ENCODE measurements around the gene RFX7.
A peak's percentile ranks its signal among the peaks of the same experiment; 100 is the strongest.

The RFX7 gene

DNA sequence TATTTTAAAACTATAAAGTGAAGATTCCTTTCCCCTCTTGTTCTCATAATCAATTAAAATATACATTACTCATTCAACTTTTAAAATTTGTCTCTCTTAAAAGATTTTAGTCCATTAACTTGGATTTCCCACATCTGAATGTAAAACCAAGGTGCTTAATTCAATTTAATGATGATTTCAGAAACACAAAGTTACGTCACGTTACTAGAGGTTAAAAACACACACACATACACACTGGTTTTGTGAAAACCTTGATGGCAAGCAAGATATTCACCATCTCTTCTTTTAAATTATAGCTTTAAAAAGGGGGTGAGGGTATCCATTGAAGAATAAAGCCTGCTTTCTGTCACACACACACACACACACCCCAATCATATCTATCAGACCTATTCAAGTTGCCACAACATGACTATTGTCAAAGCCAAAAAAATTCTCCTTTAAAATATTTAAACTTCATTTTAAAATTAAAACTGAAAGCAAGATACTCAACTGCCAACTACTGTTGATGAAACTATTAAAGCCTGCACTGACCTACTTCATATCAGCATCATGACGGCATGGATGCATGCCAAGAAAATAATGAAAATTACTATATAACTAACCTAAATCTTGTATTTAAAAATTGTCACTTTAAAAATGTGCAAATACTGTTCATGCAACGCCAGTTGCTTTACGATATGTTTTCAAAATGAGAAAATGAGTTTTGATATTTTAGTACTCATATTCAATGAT, 2.1 kb downstream of the RFX7 start:
- Histone ChIP-seq H3K4me3 (ENCODE audit: low read length) (peak overlapping the region; percentile 72), H3K9ac (ENCODE audit: low read depth, low read length) (peak overlapping the region; percentile 66), H3K36me3 (ENCODE audit: insufficient read depth, low read length) (no peaks in the 10 kb centered on the region), H3K9me3 (replicated peaks; ENCODE audit: low read length) (no peaks in the 10 kb centered on the region), H3K4me2 (ENCODE audit: low read length) (peak overlapping the region; percentile 79), H3K27me3 (ENCODE audit: control insufficient read depth, insufficient read depth, low read length) (no peaks in the 10 kb centered on the region), H3K4me1 (ENCODE audit: control insufficient read depth, insufficient read depth, low read length) (peaks cover 28% of the 10 kb centered on the region)

DNA sequence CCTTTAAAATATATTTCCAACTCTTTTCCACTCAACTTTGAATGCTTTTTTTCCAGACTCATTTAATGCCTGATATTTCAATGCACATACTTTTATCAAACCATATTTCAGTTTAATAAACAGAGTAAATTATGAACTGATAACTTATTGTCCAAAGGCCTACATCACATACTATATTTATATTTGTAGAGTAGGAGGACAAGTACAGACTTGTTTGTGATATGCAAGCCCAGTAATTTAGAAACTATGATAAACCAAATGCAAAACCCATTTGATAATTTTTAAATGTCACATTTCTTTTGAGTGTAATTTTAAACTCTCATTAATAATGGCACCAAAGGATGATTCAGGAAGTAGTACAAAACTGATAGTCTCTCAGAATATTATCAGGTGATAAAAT, 3.3 kb downstream of the RFX7 start:
- no peaks in the 10 kb centered on the region for H3K36me3 ChIP-seq (ENCODE audit: insufficient read depth, low read length)
- H3K4me3 ChIP-seq (ENCODE audit: low read length): no peak overlapping the region
- no peak overlapping the region for H3K9ac ChIP-seq (ENCODE audit: low read depth, low read length)
- no peaks in the 10 kb centered on the region for H3K9me3 ChIP-seq (replicated peaks; ENCODE audit: low read length)
- peaks cover 29% of the 10 kb centered on the region for H3K4me1 ChIP-seq (ENCODE audit: control insufficient read depth, insufficient read depth, low read length)
- H3K27me3 ChIP-seq (ENCODE audit: control insufficient read depth, insufficient read depth, low read length): no peaks in the 10 kb centered on the region
- peak overlapping the region; percentile 79 for H3K4me2 ChIP-seq (ENCODE audit: low read length)

DNA sequence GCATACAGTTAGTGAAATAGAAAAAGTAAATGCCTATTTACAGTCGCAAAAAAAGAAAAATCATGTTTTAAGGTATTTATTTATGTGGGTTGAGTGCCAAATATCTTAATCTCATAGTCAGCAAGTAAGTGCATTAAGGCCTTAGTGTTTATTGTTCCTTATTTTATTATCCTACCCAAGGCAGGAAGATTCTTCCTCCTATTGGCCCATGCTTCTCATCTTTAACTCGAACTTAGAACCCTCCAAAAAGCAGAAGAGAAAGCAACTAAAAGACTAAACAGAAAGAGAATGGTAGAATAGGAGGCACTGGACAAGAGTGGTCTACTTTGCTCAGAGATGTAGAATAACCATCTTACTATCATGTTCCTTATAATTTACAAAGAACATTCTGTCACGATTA, 7.5 kb downstream of the RFX7 start:
- Histone ChIP-seq H3K4me1 (ENCODE audit: control insufficient read depth, insufficient read depth, low read length) (peaks cover 20% of the 10 kb centered on the region), H3K9ac (ENCODE audit: low read depth, low read length) (no peak overlapping the region), H3K4me3 (ENCODE audit: low read length) (no peak overlapping the region), H3K4me2 (ENCODE audit: low read length) (peak overlapping the region; percentile 19), H3K27me3 (ENCODE audit: control insufficient read depth, insufficient read depth, low read length) (no peaks in the 10 kb centered on the region), H3K9me3 (replicated peaks; ENCODE audit: low read length) (no peaks in the 10 kb centered on the region), H3K36me3 (ENCODE audit: insufficient read depth, low read length) (peaks cover 19% of the 10 kb centered on the region)

DNA sequence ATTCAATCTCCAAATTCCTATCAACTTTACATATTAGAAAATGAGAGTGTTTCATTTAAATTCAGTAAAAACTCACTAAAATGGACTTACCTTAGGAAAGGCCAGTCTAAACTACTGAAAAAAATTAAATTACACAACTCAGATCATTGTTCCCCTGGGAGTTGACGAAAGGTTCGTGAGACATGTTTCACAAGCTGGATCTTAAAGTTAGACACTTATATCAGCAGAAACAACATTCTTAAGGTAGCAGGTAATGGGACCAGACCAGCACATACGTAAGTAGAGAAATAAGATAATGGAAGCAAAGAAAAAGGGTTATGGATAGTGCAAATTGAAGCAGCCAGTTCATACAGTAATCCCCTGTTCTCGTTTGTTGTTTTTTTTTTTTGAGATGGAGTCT, 8.9 kb downstream of the RFX7 start:
- no peaks in the 10 kb centered on the region for H3K9me3 ChIP-seq (replicated peaks; ENCODE audit: low read length)

DNA sequence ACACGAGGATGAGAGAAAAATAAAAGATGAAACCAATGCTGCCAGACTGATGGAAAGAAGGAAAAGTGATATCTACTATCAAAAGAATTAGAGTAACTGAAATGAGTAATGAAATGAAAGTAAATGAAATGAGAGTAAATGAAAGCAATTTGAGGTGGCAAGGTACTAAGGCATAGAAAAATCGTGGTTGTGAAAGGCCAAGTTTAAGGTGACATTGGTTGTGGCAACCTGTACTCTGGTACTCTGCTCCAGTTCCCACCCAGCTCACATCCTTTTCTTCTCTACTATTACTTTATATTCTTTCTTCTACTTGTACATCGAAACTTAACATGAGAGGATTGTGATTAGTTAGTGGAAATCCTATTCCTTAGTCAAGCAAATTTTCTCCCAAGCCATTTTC, 10.1 kb downstream of the RFX7 start:
- peaks cover 24% of the 10 kb centered on the region for H3K36me3 ChIP-seq (ENCODE audit: insufficient read depth, low read length)
- H3K9me3 ChIP-seq (replicated peaks; ENCODE audit: low read length): no peaks in the 10 kb centered on the region

More for the DNA sequence above, 8.9 kb downstream of the RFX7 start:
- Histone ChIP-seq H3K27me3 (ENCODE audit: control insufficient read depth, insufficient read depth, low read length) (no peaks in the 10 kb centered on the region), H3K4me3 (ENCODE audit: low read length) (no peak overlapping the region), H3K36me3 (ENCODE audit: insufficient read depth, low read length) (peaks cover 24% of the 10 kb centered on the region), H3K4me2 (ENCODE audit: low read length) (no peak overlapping the region), H3K4me1 (ENCODE audit: control insufficient read depth, insufficient read depth, low read length) (peaks cover 11% of the 10 kb centered on the region), H3K9ac (ENCODE audit: low read depth, low read length) (no peak overlapping the region)

DNA sequence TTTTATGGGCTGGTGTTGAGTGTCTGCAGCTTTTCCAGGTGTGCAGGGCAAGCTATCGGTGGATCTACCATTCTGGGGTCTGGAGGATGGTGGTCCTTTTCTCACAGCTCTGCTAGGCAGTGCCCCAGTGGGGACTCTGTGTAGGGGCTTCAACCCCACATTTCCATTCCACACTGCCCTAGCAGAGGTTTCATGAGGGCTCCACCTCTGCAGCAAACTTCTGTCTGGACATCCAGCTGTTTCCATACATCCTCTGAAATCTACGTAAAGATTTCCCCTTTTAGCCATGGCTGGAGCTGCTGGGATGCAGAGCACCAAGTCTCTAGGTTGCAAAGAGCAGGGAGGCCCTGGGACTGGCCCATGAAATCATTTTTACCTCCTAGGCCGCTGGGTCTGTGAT, 11.6 kb downstream of the RFX7 start:
- H3K27me3 ChIP-seq (ENCODE audit: control insufficient read depth, insufficient read depth, low read length): no peaks in the 10 kb centered on the region
- H3K9me3 ChIP-seq (replicated peaks; ENCODE audit: low read length): no peaks in the 10 kb centered on the region
- H3K4me2 ChIP-seq (ENCODE audit: low read length): no peak overlapping the region
- peaks cover 9% of the 10 kb centered on the region for H3K4me1 ChIP-seq (ENCODE audit: control insufficient read depth, insufficient read depth, low read length)
- no peak overlapping the region for H3K4me3 ChIP-seq (ENCODE audit: low read length)
- no peak overlapping the region for H3K9ac ChIP-seq (ENCODE audit: low read depth, low read length)
- peaks cover 24% of the 10 kb centered on the region for H3K36me3 ChIP-seq (ENCODE audit: insufficient read depth, low read length)

More for the DNA sequence above, 10.1 kb downstream of the RFX7 start:
- H3K4me2 ChIP-seq (ENCODE audit: low read length): no peak overlapping the region
- H3K9ac ChIP-seq (ENCODE audit: low read depth, low read length): no peak overlapping the region
- no peak overlapping the region for H3K4me3 ChIP-seq (ENCODE audit: low read length)
- H3K27me3 ChIP-seq (ENCODE audit: control insufficient read depth, insufficient read depth, low read length): no peaks in the 10 kb centered on the region
- peaks cover 9% of the 10 kb centered on the region for H3K4me1 ChIP-seq (ENCODE audit: control insufficient read depth, insufficient read depth, low read length)

DNA sequence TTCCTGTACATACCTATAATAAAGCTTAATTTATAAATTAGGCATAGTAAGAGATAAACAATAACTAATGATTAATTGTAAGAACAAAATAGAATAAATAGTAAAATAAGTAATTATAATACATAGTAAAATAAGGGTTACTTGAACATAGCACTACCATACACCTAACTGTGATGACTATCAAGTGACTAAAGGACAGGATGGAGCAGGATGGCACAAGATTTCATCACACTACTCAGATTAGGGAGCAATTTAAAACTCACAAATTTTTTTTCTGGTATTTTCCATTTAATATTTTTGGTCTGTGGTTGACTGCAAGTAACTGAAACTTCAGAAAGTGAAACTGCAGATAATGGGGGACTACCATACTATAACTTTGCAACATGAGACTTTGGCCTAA, 14.8 kb downstream of the RFX7 start:
- no peak overlapping the region for H3K9ac ChIP-seq (ENCODE audit: low read depth, low read length)
- no peak overlapping the region for H3K4me3 ChIP-seq (ENCODE audit: low read length)
- peaks cover 22% of the 10 kb centered on the region for H3K36me3 ChIP-seq (ENCODE audit: insufficient read depth, low read length)
- H3K27me3 ChIP-seq (ENCODE audit: control insufficient read depth, insufficient read depth, low read length): no peaks in the 10 kb centered on the region
- no peak overlapping the region for H3K4me2 ChIP-seq (ENCODE audit: low read length)
- H3K9me3 ChIP-seq (replicated peaks; ENCODE audit: low read length): no peaks in the 10 kb centered on the region
- H3K4me1 ChIP-seq (ENCODE audit: control insufficient read depth, insufficient read depth, low read length): no peaks in the 10 kb centered on the region

DNA sequence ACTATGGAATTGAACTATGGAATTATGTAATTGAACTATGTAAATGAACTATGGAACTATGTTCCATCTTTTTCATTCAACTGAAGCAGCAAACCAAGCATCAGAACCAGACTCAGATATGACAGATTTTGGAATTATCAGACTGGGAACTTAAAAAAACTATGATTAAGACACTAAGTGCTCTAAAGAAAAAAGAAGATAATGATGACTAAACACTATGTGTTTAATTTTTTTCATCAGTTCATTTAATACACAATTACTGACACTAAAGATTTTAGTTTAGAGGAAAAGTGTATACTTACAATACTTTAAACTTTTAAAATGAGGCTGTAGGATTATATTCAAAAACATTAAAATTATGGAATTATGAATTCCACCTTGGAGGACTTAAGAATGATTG, 15.3 kb downstream of the RFX7 start:
- H3K9ac ChIP-seq (ENCODE audit: low read depth, low read length): no peak overlapping the region
- H3K4me1 ChIP-seq (ENCODE audit: control insufficient read depth, insufficient read depth, low read length): no peaks in the 10 kb centered on the region
- H3K4me2 ChIP-seq (ENCODE audit: low read length): no peak overlapping the region
- H3K4me3 ChIP-seq (ENCODE audit: low read length): no peak overlapping the region
- H3K36me3 ChIP-seq (ENCODE audit: insufficient read depth, low read length): peaks cover 20% of the 10 kb centered on the region
- no peaks in the 10 kb centered on the region for H3K27me3 ChIP-seq (ENCODE audit: control insufficient read depth, insufficient read depth, low read length)
- no peaks in the 10 kb centered on the region for H3K9me3 ChIP-seq (replicated peaks; ENCODE audit: low read length)

DNA sequence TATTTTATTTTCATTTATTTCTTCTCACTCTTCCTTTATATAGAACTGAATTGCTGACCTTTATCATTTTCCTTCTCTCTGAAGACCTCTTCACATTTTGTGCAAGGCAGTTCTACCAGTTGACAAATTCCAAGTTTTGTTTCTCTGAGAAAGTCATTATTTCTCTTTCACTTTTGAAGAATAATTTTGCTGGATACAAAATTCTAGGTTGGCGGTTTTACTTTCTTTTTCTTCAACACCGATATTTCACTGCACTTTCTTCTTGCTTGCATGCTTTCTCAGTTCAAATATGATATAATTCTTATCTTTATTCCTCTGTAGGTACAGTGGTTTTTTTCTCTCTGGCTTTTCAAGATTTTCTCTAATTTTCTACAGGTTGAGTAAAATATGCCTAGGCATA, 15.9 kb downstream of the RFX7 start:
- H3K27me3 ChIP-seq (ENCODE audit: control insufficient read depth, insufficient read depth, low read length): no peaks in the 10 kb centered on the region
- no peak overlapping the region for H3K4me3 ChIP-seq (ENCODE audit: low read length)

DNA sequence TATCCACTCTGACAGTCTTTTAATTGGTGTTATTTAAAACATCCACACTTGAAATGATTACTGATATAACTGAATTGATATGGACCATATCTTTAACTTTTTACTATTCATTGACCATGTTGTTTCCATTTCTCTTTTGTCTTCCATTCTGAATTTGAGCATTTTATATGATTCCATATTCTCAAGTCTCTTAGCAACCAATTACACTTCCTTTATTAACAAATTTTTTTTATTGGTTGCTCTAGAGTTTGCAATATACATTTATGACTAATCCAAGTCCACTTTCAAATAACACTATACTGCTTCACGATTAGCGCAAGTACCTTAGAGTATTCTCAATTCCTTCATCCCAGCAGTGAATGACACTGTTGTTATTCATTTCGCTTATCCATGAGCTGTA, 16.4 kb downstream of the RFX7 start:
- Histone ChIP-seq H3K9me3 (replicated peaks; ENCODE audit: low read length) (no peaks in the 10 kb centered on the region), H3K4me3 (ENCODE audit: low read length) (no peak overlapping the region), H3K36me3 (ENCODE audit: insufficient read depth, low read length) (peaks cover 19% of the 10 kb centered on the region), H3K27me3 (ENCODE audit: control insufficient read depth, insufficient read depth, low read length) (no peaks in the 10 kb centered on the region), H3K4me1 (ENCODE audit: control insufficient read depth, insufficient read depth, low read length) (no peaks in the 10 kb centered on the region), H3K9ac (ENCODE audit: low read depth, low read length) (no peak overlapping the region), H3K4me2 (ENCODE audit: low read length) (no peak overlapping the region)

More for the DNA sequence above, 15.9 kb downstream of the RFX7 start:
- Histone ChIP-seq H3K36me3 (ENCODE audit: insufficient read depth, low read length) (peaks cover 22% of the 10 kb centered on the region), H3K9me3 (replicated peaks; ENCODE audit: low read length) (no peaks in the 10 kb centered on the region), H3K4me1 (ENCODE audit: control insufficient read depth, insufficient read depth, low read length) (no peaks in the 10 kb centered on the region), H3K9ac (ENCODE audit: low read depth, low read length) (no peak overlapping the region), H3K4me2 (ENCODE audit: low read length) (no peak overlapping the region)

DNA sequence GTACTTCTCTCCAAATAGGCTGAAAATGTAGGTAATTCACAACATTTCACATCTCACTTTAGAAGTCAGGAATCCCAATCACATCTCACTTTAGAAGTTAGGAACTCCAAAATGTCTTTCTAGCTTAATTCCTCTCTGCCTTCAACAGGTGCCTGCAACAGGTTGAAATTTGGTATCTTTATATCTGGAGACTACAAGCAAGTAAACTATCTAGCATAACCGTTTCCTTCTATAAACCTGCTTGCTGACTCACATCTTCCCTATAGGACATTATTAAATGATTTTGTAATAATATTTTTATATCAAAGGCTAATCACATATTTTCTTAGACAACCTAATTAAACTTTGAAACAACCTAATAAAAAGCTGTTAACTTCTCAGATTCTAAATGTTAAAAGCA, 18.2 kb downstream of the RFX7 start:
- Histone ChIP-seq H3K27me3 (ENCODE audit: control insufficient read depth, insufficient read depth, low read length) (no peaks in the 10 kb centered on the region), H3K9me3 (replicated peaks; ENCODE audit: low read length) (no peaks in the 10 kb centered on the region)

DNA sequence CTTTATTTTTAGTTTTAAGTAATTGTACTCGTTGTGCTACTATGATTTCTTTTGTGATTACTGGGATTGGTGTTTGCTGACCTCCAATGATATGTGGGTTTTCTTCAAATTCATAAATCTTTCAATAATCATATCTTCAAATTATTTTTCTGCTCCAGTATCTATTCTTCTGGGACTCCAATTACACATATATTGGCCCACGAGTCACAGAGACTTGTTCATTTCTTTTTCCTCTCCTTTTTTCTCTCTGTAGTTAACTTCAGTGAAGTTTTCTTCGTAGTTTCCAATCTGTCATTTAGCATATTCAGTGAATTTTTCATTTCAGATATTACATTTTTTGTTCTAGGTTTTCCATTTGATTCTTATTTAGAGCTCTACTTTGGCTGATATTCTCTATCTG, 21.4 kb downstream of the RFX7 start:
- H3K4me3 ChIP-seq (ENCODE audit: low read length): no peak overlapping the region
- no peaks in the 10 kb centered on the region for H3K9me3 ChIP-seq (replicated peaks; ENCODE audit: low read length)
- H3K27me3 ChIP-seq (ENCODE audit: control insufficient read depth, insufficient read depth, low read length): no peaks in the 10 kb centered on the region
- no peaks in the 10 kb centered on the region for H3K4me1 ChIP-seq (ENCODE audit: control insufficient read depth, insufficient read depth, low read length)
- H3K36me3 ChIP-seq (ENCODE audit: insufficient read depth, low read length): peaks cover 3% of the 10 kb centered on the region
- H3K9ac ChIP-seq (ENCODE audit: low read depth, low read length): no peak overlapping the region
- H3K4me2 ChIP-seq (ENCODE audit: low read length): no peak overlapping the region

More for the DNA sequence above, 18.2 kb downstream of the RFX7 start:
- H3K4me1 ChIP-seq (ENCODE audit: control insufficient read depth, insufficient read depth, low read length): no peaks in the 10 kb centered on the region
- H3K36me3 ChIP-seq (ENCODE audit: insufficient read depth, low read length): peaks cover 7% of the 10 kb centered on the region
- no peak overlapping the region for H3K4me3 ChIP-seq (ENCODE audit: low read length)
- no peak overlapping the region for H3K4me2 ChIP-seq (ENCODE audit: low read length)
- H3K9ac ChIP-seq (ENCODE audit: low read depth, low read length): no peak overlapping the region
